ENCODE measurements around the gene TNS3. TPM values are rescaled to one million over a fixed set of nuclear protein-coding genes. Genes with fewer than 3 reads are reported as not detected.

TNS3 gene
- total and polyA plus RNA-seq, 2 of the 13 experiments (the other 11 are each of a cell fraction or from before 2014, with no cell fraction given): 52.9 to 55.7 TPM

DNA sequence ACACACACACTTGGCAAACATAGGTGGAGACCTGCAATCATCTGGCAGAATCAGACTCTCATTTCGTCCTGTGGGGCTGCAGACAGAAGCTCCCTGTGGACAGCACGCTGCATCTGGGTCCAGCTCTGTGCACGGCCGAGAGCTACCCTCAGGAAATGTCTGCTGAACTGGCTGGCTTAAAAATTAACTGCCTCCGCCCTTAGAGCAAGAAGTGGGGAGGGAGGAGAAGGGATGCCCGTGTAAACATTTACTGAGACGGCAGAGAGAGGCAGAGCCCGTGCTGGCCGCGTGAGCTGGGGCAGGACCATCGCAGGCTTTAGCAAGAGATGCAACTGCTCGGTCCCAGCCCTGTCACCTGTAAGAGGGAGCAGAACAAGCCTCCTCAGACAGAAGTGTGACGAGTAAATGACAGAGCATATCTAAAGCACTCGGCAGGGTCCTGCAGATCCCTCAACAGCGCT lies 81.8 kb downstream of the TNS3 start (continued):
- peak; percentile 43; the same call in 1 of the 2 replicates for TF ChIP-seq ZNF607 (CRISPR knock-in tag; IDR thresholded peaks at IDR 0.05; ENCODE audit: borderline replicate concordance)
- TF ChIP-seq ZNF644 (CRISPR knock-in tag; IDR thresholded peaks at IDR 0.05; ENCODE audit: low read depth): no peak
- TF ChIP-seq TEAD3 (CRISPR knock-in tag; optimal IDR thresholded peaks at IDR 0.05; ENCODE audit: borderline replicate concordance): peak; percentile 66
- TF ChIP-seq, protein P1, sequence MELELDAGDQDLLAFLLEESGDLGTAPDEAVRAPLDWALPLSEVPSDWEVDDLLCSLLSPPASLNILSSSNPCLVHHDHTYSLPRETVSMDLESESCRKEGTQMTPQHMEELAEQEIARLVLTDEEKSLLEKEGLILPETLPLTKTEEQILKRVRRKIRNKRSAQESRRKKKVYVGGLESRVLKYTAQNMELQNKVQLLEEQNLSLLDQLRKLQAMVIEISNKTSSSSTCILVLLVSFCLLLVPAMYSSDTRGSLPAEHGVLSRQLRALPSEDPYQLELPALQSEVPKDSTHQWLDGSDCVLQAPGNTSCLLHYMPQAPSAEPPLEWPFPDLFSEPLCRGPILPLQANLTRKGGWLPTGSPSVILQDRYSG (CRISPR knock-in tag; IDR thresholded peaks at IDR 0.05): no peak
- peak; percentile 73; the same call in 1 of the 2 replicates for TF ChIP-seq ZNF747 (CRISPR knock-in tag; IDR thresholded peaks at IDR 0.05; ENCODE audit: borderline replicate concordance)
- TF ChIP-seq ZFP62 (CRISPR knock-in tag; IDR thresholded peaks at IDR 0.05): no peak
- peak; percentile 57 for TF ChIP-seq ZFX (CRISPR knock-in tag; IDR thresholded peaks at IDR 0.05; ENCODE audit: low read depth)
- TF ChIP-seq ZNF792 (CRISPR knock-in tag; IDR thresholded peaks at IDR 0.05): 0 out of 2 replicates have a peak, but pooled peaks have one; percentile 25
- TF ChIP-seq ZNF44 (CRISPR knock-in tag; IDR thresholded peaks at IDR 0.05): no peak
- TF ChIP-seq, protein P2, sequence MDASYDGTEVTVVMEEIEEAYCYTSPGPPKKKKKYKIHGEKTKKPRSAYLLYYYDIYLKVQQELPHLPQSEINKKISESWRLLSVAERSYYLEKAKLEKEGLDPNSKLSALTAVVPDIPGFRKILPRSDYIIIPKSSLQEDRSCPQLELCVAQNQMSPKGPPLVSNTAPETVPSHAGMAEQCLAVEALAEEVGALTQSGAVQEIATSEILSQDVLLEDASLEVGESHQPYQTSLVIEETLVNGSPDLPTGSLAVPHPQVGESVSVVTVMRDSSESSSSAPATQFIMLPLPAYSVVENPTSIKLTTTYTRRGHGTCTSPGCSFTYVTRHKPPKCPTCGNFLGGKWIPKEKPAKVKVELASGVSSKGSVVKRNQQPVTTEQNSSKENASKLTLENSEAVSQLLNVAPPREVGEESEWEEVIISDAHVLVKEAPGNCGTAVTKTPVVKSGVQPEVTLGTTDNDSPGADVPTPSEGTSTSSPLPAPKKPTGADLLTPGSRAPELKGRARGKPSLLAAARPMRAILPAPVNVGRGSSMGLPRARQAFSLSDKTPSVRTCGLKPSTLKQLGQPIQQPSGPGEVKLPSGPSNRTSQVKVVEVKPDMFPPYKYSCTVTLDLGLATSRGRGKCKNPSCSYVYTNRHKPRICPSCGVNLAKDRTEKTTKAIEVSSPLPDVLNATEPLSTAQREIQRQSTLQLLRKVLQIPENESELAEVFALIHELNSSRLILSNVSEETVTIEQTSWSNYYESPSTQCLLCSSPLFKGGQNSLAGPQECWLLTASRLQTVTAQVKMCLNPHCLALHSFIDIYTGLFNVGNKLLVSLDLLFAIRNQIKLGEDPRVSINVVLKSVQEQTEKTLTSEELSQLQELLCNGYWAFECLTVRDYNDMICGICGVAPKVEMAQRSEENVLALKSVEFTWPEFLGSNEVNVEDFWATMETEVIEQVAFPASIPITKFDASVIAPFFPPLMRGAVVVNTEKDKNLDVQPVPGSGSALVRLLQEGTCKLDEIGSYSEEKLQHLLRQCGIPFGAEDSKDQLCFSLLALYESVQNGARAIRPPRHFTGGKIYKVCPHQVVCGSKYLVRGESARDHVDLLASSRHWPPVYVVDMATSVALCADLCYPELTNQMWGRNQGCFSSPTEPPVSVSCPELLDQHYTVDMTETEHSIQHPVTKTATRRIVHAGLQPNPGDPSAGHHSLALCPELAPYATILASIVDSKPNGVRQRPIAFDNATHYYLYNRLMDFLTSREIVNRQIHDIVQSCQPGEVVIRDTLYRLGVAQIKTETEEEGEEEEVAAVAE (CRISPR knock-in tag; IDR thresholded peaks at IDR 0.05; ENCODE audit: borderline replicate concordance): no peak
- TF ChIP-seq SMAD3 (CRISPR knock-in tag; IDR thresholded peaks at IDR 0.05): 0 out of 2 replicates have a peak, but pooled peaks have one; percentile 33
- TF ChIP-seq ZNF121 (CRISPR knock-in tag; IDR thresholded peaks at IDR 0.05): peak; percentile 56; the same call in 1 of the 2 replicates
- peak; percentile 64; the same call in 1 of the 2 replicates for TF ChIP-seq NFKB2 (CRISPR knock-in tag; IDR thresholded peaks at IDR 0.05; ENCODE audit: borderline replicate concordance)
- TF ChIP-seq, protein P3, sequence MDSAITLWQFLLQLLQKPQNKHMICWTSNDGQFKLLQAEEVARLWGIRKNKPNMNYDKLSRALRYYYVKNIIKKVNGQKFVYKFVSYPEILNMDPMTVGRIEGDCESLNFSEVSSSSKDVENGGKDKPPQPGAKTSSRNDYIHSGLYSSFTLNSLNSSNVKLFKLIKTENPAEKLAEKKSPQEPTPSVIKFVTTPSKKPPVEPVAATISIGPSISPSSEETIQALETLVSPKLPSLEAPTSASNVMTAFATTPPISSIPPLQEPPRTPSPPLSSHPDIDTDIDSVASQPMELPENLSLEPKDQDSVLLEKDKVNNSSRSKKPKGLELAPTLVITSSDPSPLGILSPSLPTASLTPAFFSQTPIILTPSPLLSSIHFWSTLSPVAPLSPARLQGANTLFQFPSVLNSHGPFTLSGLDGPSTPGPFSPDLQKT (CRISPR knock-in tag; IDR thresholded peaks at IDR 0.05; ENCODE audit: borderline replicate concordance): no peak
- peak; percentile 86 for TF ChIP-seq TBX2 (CRISPR knock-in tag; IDR thresholded peaks at IDR 0.05; ENCODE audit: borderline replicate concordance)
- peak; percentile 22 for TF ChIP-seq YY1 (IDR thresholded peaks at IDR 0.05; ENCODE audit: insufficient read depth, insufficient replicate concordance, low read depth, low read length)
- TF ChIP-seq, protein P4, sequence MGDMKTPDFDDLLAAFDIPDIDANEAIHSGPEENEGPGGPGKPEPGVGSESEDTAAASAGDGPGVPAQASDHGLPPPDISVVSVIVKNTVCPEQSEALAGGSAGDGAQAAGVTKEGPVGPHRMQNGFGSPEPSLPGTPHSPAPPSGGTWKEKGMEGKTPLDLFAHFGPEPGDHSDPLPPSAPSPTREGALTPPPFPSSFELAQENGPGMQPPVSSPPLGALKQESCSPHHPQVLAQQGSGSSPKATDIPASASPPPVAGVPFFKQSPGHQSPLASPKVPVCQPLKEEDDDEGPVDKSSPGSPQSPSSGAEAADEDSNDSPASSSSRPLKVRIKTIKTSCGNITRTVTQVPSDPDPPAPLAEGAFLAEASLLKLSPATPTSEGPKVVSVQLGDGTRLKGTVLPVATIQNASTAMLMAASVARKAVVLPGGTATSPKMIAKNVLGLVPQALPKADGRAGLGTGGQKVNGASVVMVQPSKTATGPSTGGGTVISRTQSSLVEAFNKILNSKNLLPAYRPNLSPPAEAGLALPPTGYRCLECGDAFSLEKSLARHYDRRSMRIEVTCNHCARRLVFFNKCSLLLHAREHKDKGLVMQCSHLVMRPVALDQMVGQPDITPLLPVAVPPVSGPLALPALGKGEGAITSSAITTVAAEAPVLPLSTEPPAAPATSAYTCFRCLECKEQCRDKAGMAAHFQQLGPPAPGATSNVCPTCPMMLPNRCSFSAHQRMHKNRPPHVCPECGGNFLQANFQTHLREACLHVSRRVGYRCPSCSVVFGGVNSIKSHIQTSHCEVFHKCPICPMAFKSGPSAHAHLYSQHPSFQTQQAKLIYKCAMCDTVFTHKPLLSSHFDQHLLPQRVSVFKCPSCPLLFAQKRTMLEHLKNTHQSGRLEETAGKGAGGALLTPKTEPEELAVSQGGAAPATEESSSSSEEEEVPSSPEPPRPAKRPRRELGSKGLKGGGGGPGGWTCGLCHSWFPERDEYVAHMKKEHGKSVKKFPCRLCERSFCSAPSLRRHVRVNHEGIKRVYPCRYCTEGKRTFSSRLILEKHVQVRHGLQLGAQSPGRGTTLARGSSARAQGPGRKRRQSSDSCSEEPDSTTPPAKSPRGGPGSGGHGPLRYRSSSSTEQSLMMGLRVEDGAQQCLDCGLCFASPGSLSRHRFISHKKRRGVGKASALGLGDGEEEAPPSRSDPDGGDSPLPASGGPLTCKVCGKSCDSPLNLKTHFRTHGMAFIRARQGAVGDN (CRISPR knock-in tag; IDR thresholded peaks at IDR 0.05): peak; percentile 96

Data from HepG2 (cell line).